GM19238 (cell line): Measurements from ENCODE around the gene LDLRAD4.

Experiments used
- DNase-seq: peaks from one replicate; pipeline ENCODE4 v3.0.0; 2011; ENCODE audit warnings: low spot score; ENCODE audit not compliant: insufficient read length

The LDLRAD4 gene

DNA sequence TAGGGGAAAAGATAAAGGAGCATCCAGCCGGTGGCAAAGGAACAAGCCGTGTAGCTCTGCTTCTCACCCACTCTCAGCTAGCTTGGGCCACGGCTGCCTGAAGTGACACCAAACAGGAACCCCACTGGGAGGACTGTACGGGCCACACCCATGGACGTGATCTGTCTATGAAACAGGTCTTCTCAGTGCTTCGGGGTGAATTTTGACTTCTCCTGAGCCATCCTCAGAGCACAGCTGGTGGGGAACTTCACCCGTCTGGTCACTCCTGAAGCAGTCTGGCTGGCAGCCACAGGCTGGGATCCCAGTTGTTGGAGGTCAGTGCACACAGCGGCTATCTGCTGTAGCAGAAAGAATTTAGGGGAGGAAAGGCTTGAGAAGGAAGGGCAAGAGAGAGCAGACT lies 284.0 kb downstream of the LDLRAD4 start:
- DNase-seq, result no peak

DNA sequence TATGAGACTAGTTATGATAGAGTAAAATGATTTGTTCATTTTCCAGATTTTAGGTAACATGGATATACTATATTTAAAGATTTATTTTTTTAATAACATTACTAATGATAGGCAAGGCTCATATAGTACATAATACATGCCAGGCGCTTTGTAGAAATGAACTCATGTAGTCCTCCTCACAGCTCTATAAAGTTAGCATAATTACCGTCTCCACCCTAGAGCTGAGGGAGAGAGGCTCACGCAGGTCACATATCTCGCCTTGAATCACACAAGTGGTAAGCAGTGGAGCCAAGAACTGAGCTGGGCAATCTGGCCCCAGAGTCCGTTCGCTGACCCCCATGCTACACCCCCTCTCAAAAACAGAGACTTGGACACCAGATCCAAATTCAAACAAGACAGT lies 285.3 kb downstream of the LDLRAD4 start:
- DNase-seq, result no peak

DNA sequence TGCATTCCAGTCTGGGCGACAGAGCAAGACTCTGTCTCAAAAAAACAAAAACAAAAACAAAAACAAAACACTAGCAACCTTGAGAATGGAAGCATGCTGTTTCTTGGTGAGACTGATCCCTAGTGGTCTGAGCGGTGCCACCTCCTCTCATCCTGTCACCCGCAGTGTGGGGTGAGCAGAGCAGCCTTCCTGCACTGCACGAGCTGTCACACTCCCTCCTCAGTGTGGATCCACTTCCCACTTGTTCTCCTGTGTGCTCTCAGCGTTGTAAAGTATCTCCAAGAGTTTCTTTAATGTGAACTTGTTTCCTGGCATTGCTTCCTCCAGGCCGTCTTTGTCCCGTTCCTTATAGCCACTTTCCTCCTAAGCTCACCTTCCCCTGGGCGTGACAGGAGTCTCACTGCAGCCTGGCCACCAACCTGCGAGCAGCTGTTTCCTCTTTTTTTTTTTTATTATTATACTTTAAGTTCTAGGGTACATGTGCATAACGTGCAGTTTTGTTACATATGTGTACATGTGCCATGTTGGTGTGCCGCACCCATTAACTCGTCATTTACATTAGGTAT lies 287.3 kb downstream of the LDLRAD4 start:
- DNase-seq, result no peak

DNA sequence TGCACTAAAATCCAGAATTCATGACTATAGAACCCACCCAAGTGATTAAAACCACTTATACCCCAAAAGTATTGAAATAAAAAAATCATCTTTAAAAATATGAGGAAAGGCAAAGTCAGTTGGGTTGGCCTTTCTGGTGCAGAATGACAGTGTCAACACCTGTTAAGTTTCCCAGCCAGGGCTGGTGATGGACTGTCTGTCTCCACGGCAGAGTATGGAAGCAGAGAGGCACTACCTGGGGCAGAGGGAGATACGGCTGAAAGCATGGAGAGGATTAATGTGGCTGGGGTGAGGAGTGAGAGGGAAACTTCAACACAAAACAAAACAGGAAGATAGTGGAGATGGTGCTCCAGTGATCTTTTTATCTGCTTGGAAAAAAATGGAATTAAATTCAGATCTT lies 292.0 kb downstream of the LDLRAD4 start:
- DNase-seq, result no peak

GRCh38 chr18:13511961-13512577 lies 293.5 kb downstream of the LDLRAD4 start:
- no peak for DNase-seq

DNA sequence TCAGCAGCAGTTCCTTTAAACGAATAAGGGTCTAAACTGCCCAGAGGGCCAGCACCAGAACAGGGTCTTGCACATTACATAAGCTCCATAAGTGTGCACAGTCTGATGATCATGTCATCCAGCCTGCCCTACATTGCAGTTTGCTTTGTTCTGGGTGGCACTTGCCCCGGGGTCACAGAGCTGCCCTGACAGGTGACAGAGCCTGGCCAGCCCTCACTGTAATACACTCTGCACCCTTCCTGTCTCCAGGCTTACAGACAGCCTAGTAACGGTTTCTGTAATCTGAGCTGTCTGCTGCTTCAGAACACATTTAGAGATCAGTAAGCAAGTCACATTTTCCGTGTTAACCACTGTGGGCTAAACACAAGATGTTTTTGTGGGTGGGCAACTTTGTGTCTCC lies 294.5 kb downstream of the LDLRAD4 start:
- no peak for DNase-seq

DNA sequence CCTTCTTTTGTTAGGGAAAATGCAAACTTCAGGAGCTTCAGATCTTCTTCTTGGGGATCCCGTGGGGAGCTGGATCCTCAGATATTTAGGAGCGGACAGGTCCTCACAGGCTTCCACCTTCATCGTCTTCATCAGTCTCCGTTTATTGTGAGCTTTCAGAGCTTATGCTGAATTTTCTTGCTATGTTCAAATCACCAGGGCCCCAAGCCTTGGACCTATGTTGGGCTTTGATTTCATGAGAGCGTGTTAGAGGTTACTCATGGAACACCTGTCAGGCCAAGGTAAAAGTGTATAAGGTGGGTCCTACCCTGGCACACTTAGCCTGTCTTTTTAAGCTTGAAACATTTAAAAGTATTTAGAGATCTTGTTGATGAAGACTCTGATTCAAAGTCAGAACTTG lies 294.9 kb downstream of the LDLRAD4 start:
- DNase-seq, result no peak

DNA sequence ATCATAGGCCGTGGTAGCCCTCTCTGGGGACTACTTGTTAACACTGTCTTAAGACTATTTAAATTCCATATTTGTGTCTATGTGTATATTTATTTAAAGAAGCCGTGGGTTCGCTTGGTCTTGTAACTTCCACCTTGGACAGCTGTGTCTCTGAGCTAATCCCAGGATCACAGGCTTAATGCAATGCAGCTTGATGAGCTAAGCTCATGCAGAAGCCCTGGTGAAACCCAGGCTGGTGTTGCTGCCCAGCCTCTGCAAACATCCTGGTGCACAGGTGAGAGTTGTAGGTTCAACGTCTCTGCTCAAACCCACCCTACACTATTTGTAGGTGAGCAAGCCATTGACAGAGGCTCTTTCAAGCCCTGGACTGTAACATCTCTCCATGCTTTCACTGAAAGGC lies 296.0 kb downstream of the LDLRAD4 start:
- no peak for DNase-seq

DNA sequence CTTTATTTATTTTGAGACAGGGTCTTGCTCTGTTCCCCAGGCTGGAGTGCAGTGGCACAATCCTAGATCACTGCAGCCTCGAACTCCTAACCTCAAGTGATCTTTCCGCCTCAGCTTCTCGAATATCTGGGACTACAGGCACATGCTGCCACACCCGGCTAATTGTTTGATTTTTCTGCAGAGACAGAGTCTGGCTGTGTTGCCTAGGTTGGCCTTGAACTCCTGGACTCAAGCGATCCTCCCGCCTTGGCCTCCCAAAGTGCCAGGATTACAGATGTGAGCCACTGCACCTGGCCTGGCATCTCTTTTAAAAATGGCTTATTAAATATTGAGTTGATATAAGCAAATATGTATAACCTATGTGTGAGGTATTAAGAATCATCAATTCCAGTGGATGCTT lies 298.3 kb downstream of the LDLRAD4 start:
- no peak for DNase-seq

DNA sequence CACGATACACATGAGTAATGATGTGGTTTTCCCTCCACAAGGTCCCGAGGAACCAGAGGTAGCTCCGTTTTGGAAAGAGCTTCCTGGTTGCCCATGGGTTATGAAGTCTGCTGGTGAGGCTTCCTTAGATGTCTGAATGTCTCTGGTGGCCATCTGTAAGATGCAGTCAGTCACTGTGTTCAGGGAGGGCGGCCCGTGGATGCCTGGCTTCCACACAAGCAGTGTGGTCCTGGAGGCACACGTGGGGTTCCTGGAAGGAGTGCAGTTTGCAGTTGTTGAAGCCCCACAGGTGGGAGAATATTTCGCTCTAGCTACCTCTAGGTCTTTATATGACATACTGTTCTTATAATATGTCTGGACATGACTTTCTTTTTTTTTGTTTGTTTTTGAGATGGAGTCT lies 298.8 kb downstream of the LDLRAD4 start:
- DNase-seq, result no peak

- no peak for DNase-seq
Observed at GRCh38 chr18:13518382-13518781, 299.8 kb downstream of the LDLRAD4 start.

GRCh38 chr18:13520306-13520705 lies 301.7 kb downstream of the LDLRAD4 start:
- DNase-seq, result no peak

DNA sequence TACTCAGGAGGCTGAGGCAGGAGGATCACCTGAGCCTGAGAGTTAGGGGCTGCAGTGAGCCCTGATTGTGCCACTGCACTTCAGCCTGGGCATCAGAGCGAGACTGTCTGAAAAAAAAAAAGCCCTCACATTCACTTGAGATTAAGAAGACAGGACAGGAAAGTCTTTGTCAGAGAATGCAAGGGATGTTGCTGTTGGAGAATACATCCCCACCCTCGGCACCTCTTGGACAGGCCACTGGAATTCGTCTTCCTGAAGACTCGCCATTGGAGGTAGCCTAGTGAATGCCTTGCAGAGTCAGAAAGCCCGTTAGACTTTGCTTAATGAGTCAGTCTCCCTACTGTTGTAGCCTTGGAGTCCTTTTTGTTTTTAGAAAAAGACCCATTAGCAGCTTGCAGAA lies 302.2 kb downstream of the LDLRAD4 start:
- no peak for DNase-seq

- no peak for DNase-seq
Observed at GRCh38 chr18:13521418-13521817, 302.9 kb downstream of the LDLRAD4 start.

DNA sequence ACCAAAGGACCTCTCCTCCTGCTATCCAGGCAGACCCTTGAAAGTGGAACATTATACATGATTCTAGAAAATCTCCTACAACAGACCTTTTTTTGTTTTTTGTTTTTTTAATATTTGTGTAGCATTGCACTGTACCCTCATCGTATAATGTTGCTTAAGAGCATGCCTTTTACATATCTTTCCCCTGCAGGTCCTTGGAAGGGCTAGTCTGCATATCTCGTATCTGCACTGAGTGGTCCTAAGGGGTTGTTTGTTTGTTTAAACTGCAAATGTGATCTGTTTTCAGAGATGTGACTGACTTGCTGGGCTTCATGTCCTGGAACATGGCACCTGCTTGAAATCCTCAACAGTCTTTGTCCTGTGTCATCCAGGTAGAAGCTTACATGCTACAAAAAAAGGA lies 303.7 kb downstream of the LDLRAD4 start:
- no peak for DNase-seq

GRCh38 chr18:13522861-13523660 lies 304.5 kb downstream of the LDLRAD4 start:
- no peak for DNase-seq

GRCh38 chr18:13524054-13524453 lies 305.5 kb downstream of the LDLRAD4 start:
- no peak for DNase-seq

DNA sequence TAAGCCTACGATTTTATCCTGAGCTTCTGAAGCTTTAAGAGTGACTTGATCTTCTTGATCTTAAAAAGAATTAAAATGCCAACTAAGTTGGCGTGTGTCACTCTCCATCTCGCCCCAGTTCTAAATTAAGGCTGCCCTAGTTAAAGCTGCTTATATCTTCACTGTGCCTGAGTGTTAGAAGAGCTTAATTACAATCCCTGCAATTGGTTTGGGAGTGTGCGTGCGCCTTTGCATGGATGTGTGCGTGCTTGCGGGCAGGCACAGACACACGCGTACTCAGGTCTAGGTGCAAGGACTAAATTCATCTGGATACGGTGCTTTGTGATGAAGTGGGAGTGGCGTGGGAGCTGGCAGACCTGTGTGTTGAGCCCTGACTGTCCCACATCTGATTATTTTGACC lies 306.3 kb downstream of the LDLRAD4 start:
- no peak for DNase-seq

- DNase-seq, result no peak
Observed at GRCh38 chr18:13525381-13526029, 306.9 kb downstream of the LDLRAD4 start.

- no peak for DNase-seq
Observed at GRCh38 chr18:13526519-13526918, 308.0 kb downstream of the LDLRAD4 start.

DNA sequence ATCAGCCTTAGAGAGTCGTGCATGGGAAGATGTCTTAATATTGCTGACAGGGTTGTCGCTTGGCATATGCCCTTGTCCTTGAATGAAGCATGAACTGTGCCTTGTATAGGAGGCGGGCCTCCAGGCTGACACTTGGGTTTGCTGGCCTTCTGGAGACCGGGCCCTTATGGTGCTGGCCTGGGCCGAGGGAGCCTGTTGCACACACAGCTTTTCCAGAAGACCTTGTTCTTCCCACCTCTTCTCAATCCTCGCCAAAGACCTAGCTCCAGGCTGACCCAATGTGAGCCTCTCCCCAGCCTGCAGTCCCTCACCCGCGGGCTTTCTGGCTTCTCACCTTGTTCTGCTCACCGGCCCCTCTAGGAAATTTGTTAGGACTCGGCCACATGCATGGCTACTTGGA lies 308.7 kb downstream of the LDLRAD4 start:
- DNase-seq, result no peak

GRCh38 chr18:13527730-13528129 lies 309.2 kb downstream of the LDLRAD4 start:
- DNase-seq, result no peak
